Ascending aorta (tissue), 2 donors: ENCODE measurements around the gene CNGB1. TPM values are rescaled to one million over a fixed set of nuclear protein-coding genes. Genes with fewer than 3 reads are reported as not detected.

Experiments
- DNase-seq, 2 donors: peaks; one replicate each; pipeline ENCODE4 v3.0.0-alpha.2; 2019; ENCODE audit warnings: low spot score in 2 of 2
- H3K27ac ChIP-seq, 2 donors: fragments of 200-600 bp; sonication (generic); one replicate each; pipeline ENCODE4 v1.5.1; 2016 to 2017; ENCODE audit warnings: mild to moderate bottlenecking in 1 of 2
- H3K27me3 ChIP-seq: fragments of 200-600 bp; sonication (generic); one replicate; pipeline ENCODE4 v1.5.1; 2017
- H3K36me3 ChIP-seq, 2 donors: fragments of 200-600 bp; sonication (generic); one replicate each; pipeline ENCODE4 v1.5.1; 2016
- H3K4me1 ChIP-seq, 2 donors: fragments of 200-600 bp; sonication (generic); one replicate each; pipeline ENCODE4 v1.5.1; 2016 to 2017; ENCODE audit warnings: mild to moderate bottlenecking in 1 of 2
- H3K4me3 ChIP-seq, 2 donors: fragments of 200-600 bp; sonication (generic); one replicate each; pipeline ENCODE4 v1.5.1; 2016 to 2017; ENCODE audit warnings: mild to moderate bottlenecking in 1 of 2
- H3K9me3 ChIP-seq, 2 donors: fragments of 200-600 bp; sonication (generic); one replicate each; pipeline ENCODE4 v1.5.1; 2016
- intact Hi-C: fragments of 100-400 bp; cut with DNase I; formaldehyde crosslinking; loops from one replicate; pipeline ENCODE4 v1.15.1; 2023
- total RNA-seq: library from RNA; depleted of rRNA; stranded (reverse); fragments of >200 nt; gene quantifications from one replicate; pipeline ENCODE4 v1.1.0, GENCODE V29; 2016
- TF ChIP-seq, protein P1 (sequence below), 3 experiments: fragments of 200-600 bp in 2 of 3; fragments of 450-650 bp in 1 of 3; sonication (generic) in 2 of 3; IDR thresholded peaks; one replicate each; pipeline ENCODE4 v1.5.1; 2016 to 2019; ENCODE audit warnings: antibody characterized with exemption in 3 of 3, mild to moderate bottlenecking in 1 of 3, moderate library complexity in 1 of 3

CNGB1 gene
- total RNA-seq, 1 donor from 2014 or later, result not detected

DNA sequence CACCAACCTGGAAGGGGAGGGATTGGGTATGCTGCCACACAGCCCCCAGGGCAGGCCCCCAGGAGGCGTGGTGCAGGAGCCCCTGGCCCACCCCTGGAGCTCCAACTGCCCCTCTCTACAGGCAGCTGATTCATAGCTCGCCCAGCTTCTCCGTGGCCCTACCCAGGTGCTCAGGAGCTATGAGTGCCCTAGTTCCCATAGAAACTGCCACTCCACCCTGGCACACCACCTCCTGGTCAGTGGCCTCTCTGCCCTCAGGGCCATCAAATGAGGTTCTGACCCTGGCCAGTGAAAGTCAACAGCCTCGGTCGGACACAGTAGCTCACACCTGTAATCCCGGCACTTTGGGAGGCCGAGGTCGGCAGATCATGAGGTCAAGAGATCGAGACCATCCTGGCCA, 18.0 kb downstream of the CNGB1 start:
- no peaks in the 10 kb centered on the region for H3K36me3 ChIP-seq
- H3K4me1 ChIP-seq, result no peaks in the 10 kb centered on the region
- H3K9me3 ChIP-seq, result no peaks in the 10 kb centered on the region
- no peak overlapping the region for H3K4me3 ChIP-seq
- H3K27me3 ChIP-seq, result no peaks in the 10 kb centered on the region
- no peak overlapping the region for H3K27ac ChIP-seq
- TF ChIP-seq, protein P1, sequence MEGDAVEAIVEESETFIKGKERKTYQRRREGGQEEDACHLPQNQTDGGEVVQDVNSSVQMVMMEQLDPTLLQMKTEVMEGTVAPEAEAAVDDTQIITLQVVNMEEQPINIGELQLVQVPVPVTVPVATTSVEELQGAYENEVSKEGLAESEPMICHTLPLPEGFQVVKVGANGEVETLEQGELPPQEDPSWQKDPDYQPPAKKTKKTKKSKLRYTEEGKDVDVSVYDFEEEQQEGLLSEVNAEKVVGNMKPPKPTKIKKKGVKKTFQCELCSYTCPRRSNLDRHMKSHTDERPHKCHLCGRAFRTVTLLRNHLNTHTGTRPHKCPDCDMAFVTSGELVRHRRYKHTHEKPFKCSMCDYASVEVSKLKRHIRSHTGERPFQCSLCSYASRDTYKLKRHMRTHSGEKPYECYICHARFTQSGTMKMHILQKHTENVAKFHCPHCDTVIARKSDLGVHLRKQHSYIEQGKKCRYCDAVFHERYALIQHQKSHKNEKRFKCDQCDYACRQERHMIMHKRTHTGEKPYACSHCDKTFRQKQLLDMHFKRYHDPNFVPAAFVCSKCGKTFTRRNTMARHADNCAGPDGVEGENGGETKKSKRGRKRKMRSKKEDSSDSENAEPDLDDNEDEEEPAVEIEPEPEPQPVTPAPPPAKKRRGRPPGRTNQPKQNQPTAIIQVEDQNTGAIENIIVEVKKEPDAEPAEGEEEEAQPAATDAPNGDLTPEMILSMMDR (IDR thresholded peaks at IDR 0.05), result no peak
- DNase-seq, result no peak
- intact Hi-C loops, result no loop called here

DNA sequence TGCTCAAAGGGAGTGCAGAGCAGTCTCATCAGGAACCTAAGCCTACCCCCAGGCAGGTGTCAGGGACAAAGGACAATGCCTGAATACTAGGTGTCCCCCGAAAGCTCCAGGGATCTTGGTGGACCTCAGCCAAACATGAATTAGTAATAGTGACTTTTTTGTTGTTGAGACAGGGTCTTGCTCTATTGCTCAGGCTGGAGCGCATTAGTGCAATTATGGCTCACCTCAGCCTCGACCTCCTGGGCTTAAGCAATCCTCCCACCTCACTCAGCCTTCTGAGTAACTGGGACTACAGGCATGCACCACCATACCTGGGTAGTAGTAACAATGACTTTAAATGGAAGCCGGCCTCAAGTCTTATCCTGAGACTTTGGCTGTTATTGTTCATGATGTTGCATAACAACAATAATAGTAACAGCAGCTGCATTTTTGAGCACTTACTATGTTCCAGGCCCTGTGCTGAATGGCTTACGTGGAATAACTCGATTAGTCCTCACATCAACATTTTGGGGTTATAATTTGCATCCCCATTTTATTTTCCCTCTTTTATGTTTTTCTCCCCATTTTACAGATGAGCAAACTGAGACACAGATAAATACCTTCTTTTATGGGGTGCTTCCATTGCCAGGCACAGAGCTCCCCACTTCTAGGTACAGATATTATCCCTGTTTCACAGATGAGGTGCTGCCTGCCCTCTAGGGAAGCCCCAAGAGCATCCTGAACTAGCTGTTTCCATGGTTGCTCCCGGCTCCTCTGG, 19.5 kb downstream of the CNGB1 start:
- TF ChIP-seq, protein P1 (IDR thresholded peaks at IDR 0.05), result no peak
- H3K9me3 ChIP-seq, result no peaks in the 10 kb centered on the region
- H3K27me3 ChIP-seq, result no peaks in the 10 kb centered on the region
- intact Hi-C loops, result no loop called here
- no peaks in the 10 kb centered on the region for H3K36me3 ChIP-seq
- no peak for DNase-seq
- H3K27ac ChIP-seq, result no peak overlapping the region
- no peak overlapping the region for H3K4me3 ChIP-seq
- no peaks in the 10 kb centered on the region for H3K4me1 ChIP-seq

DNA sequence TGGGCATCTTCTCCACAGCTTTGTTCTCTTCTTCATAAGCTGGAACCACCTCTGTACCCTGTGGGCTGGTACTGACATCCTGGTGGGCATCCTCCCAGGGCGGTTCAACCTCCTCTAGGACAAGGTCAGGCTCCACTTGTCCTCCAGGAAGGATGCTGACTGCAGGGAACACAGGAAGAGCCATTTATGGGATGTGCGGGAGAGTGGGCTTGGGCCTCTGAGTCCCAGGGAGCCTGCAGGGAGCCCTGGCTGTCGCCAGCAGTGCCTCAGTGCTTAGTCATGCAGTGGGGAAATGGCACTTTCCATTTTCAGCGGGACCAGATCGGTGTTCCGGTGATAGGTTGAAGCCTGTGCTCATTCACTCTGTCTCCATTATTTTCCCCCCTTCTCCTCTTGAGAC, 20.5 kb downstream of the CNGB1 start:
- Histone ChIP-seq H3K9me3 (no peaks in the 10 kb centered on the region), H3K4me1 (no peaks in the 10 kb centered on the region), H3K27ac (no peak overlapping the region), H3K27me3 (no peaks in the 10 kb centered on the region), H3K36me3 (no peaks in the 10 kb centered on the region), H3K4me3 (no peak overlapping the region)
- TF ChIP-seq, protein P1 (IDR thresholded peaks at IDR 0.05), result no peak
- intact Hi-C loops, result no loop called here
- DNase-seq, result no peak

DNA sequence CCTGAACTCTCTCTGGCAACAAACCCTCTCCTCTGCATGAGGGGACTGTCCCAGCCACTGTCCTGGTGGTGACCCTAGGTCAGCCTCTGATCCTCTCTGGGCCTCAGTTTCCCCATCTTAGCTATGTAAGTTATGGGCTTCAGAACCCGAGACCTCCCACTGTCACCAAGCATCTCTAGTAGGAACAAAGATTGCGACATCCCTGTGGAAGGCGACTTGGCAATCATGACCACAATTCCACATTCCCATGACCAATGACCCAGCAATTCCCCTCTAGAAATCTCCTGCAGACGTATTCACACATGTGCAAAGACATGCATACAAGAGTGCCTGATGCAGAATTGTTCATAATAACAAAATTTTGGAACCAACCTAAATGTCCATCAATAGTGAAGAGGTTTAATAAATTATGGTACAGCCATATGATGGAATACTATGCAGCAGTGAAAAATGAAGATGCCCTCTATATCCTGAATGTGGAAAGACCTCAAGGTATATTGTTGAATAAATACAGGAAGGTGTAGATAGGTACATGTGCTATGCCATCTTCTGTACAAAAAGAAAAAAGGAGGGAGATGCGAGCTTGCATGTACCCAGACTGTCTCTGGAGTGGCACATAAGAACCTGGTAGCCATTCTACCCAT, 21.2 kb downstream of the CNGB1 start:
- no peaks in the 10 kb centered on the region for H3K4me1 ChIP-seq
- H3K36me3 ChIP-seq, result no peaks in the 10 kb centered on the region
- intact Hi-C loops, result no loop called here
- no peaks in the 10 kb centered on the region for H3K27me3 ChIP-seq
- TF ChIP-seq, protein P1 (IDR thresholded peaks at IDR 0.05), result no peak
- DNase-seq, result no peak
- no peak overlapping the region for H3K4me3 ChIP-seq
- no peaks in the 10 kb centered on the region for H3K9me3 ChIP-seq
- no peak overlapping the region for H3K27ac ChIP-seq

DNA sequence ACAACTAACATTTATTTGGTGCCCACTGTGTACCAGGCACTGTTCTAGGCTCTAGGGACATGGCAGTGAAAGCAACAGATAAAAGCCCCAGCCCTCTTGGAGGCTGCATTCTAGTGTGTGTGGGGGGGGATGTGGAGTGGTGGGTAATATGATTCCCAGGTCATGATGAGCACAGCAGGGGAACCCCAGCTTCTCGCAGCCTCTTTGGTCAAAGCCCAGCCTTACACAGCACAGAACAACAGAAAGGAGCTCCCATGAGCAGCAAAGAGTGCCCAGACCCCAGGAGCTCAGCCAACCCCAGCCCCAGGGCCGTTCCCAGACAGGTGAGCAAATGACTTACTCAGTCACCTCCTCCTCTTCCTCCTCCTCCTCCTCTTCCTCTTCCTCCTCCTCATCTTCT, 21.9 kb downstream of the CNGB1 start:
- no peaks in the 10 kb centered on the region for H3K36me3 ChIP-seq
- no peaks in the 10 kb centered on the region for H3K4me1 ChIP-seq
- TF ChIP-seq, protein P1 (IDR thresholded peaks at IDR 0.05), result no peak
- H3K27me3 ChIP-seq, result no peaks in the 10 kb centered on the region
- no peaks in the 10 kb centered on the region for H3K9me3 ChIP-seq
- DNase-seq, result no peak
- no peak overlapping the region for H3K4me3 ChIP-seq
- intact Hi-C loops, result no loop called here
- no peak overlapping the region for H3K27ac ChIP-seq
